ENCODE results near the gene CCNDBP1. TPM values are rescaled to one million over a fixed set of nuclear protein-coding genes. Genes with fewer than 3 reads are reported as not detected.
"Not testable (repeated sequence)": the region's sequence is repeated elsewhere in the genome, so short reads cannot be mapped to it uniquely, and the experiment has no call there.

CCNDBP1 gene
- total RNA-seq, 8 experiments from 2014 or later, result 21.2 to 62.7 (median 33.3) TPM

GRCh38 chr15:43175656-43176309 lies 9.4 kb upstream of the CCNDBP1 start:
- in situ Hi-C loops (cut with MboI; ENCODE audit: low pct_unique_long_range_greater_than_20kb in 2 of 9, low sequenced_read_pairs in 9 of 9, unreplicated experiment in 9 of 9), result loop anchor here in 2 of 9 experiments (25.0 kb wide), 1 partner anchor 112 kb away; no protein-coding TSS in a partner anchor
- 94 to 100% (median 100%) methylated on average over 1 to 15 of the region's 25 CpGs; no CpG with 5 or more reads in 4 of the 10 experiments for WGBS, 10 experiments
- H3K4me3 ChIP-seq; H3K4me1 ChIP-seq (replicated peaks in 1 of 2); H3K27ac ChIP-seq; ATAC-seq (replicated peaks in 6 of 8): not testable (repeated sequence)

GRCh38 chr15:43177147-43177546 lies 8.1 kb upstream of the CCNDBP1 start:
- not testable (repeated sequence) for ATAC-seq (replicated peaks in 6 of 8); H3K4me1 ChIP-seq (replicated peaks in 1 of 2); H3K4me3 ChIP-seq; H3K27ac ChIP-seq
- WGBS, 10 experiments, result 100% methylated on average over 1 of the region's 2 CpGs; no CpG with 5 or more reads in 8 of the 10 experiments
- in situ Hi-C loops (cut with MboI; ENCODE audit: low pct_unique_long_range_greater_than_20kb in 2 of 9, low sequenced_read_pairs in 9 of 9, unreplicated experiment in 9 of 9), result loop anchor here in 2 of 9 experiments (25.0 kb wide), 1 partner anchor 110 kb away; no protein-coding TSS in a partner anchor

GRCh38 chr15:43183270-43183669 lies 1.9 kb upstream of the CCNDBP1 start:
- in situ Hi-C loops (cut with MboI; ENCODE audit: low pct_unique_long_range_greater_than_20kb in 2 of 9, low sequenced_read_pairs in 9 of 9, unreplicated experiment in 9 of 9), result loop anchor here in 2 of 9 experiments (25.0 kb wide), 1 partner anchor 104 kb away; no protein-coding TSS in a partner anchor
- ATAC-seq (replicated peaks in 6 of 8), result no peak
- WGBS, 10 experiments, result 53 to 100% (median 76%) methylated on average over 1 to 3 of the region's 3 CpGs; no CpG with 5 or more reads in 1 of the 10 experiments

GRCh38 chr15:43184407-43185124 lies 637 bp upstream of the CCNDBP1 start:
- in situ Hi-C loops (cut with MboI; ENCODE audit: low pct_unique_long_range_greater_than_20kb in 2 of 9, low sequenced_read_pairs in 9 of 9, unreplicated experiment in 9 of 9), result loop anchor here in 2 of 9 experiments (25.0 kb wide), 1 partner anchor 103 kb away; no protein-coding TSS in a partner anchor
- WGBS, 10 experiments, result 43 to 100% (median 75%) methylated on average over 1 to 8 of the region's 9 CpGs
- ATAC-seq (replicated peaks in 6 of 8), result no peak

More at GRCh38 chr15:43183270-43183669, 1.9 kb upstream of the CCNDBP1 start:
- peaks cover 0 to 10% of the 10 kb centered on the region in 2 donors for H3K4me1 ChIP-seq (replicated peaks in 1 of 2)
- H3K4me3 ChIP-seq, result no peak overlapping the region
- no peak overlapping the region for H3K27ac ChIP-seq

GRCh38 chr15:43186003-43186353 lies 775 bp downstream of the CCNDBP1 start:
- H3K4me3 ChIP-seq, result peak overlapping the region; percentile 46 to 67 (median 58)
- H3K4me1 ChIP-seq (replicated peaks in 1 of 2), result peaks cover 0 to 10% of the 10 kb centered on the region in 2 donors
- in situ Hi-C loops (cut with MboI; ENCODE audit: low pct_unique_long_range_greater_than_20kb in 2 of 9, low sequenced_read_pairs in 9 of 9, unreplicated experiment in 9 of 9), result loop anchor here in 2 of 9 experiments (25.0 kb wide), 1 partner anchor 101 kb away; no protein-coding TSS in a partner anchor
- ATAC-seq (replicated peaks in 6 of 8), result peak in 6 of 8 experiments; percentile 3 to 8 (median 5)
- H3K27ac ChIP-seq, result peak overlapping the region in 1 of 2 donors; percentile 87
- 0 to 41% (median 4%) methylated on average over 1 to 6 of the region's 13 CpGs for WGBS, 10 experiments

More at GRCh38 chr15:43184407-43185124, 637 bp upstream of the CCNDBP1 start:
- Histone ChIP-seq H3K4me1 (replicated peaks in 1 of 2) (peaks cover 0 to 10% of the 10 kb centered on the region in 2 donors), H3K4me3 (peak overlapping the region; percentile 46 to 67 (median 58)), H3K27ac (peak overlapping the region; percentile 3 to 13)

- ATAC-seq (replicated peaks in 6 of 8), result peak in 1 of 8 experiments; percentile 4
- WGBS, 10 experiments, result 13 to 67% (median 50%) methylated on average over 1 to 2 of the region's 2 CpGs; no CpG with 5 or more reads in 4 of the 10 experiments
- Histone ChIP-seq H3K4me1 (replicated peaks in 1 of 2) (peaks cover 0 to 10% of the 10 kb centered on the region in 2 donors), H3K27ac (no peak overlapping the region), H3K4me3 (no peak overlapping the region)
- in situ Hi-C loops (cut with MboI; ENCODE audit: low pct_unique_long_range_greater_than_20kb in 2 of 9, low sequenced_read_pairs in 9 of 9, unreplicated experiment in 9 of 9), result loop anchor here in 2 of 9 experiments (25.0 kb wide), 1 partner anchor 100 kb away; no protein-coding TSS in a partner anchor
Observed at GRCh38 chr15:43187544-43188155, 2.4 kb downstream of the CCNDBP1 start.

- WGBS, 10 experiments, result 55 to 96% (median 75%) methylated on average over 1 to 2 of the region's 2 CpGs; no CpG with 5 or more reads in 2 of the 10 experiments
- Histone ChIP-seq H3K4me1 (replicated peaks in 1 of 2) (peaks cover 0 to 10% of the 10 kb centered on the region in 2 donors), H3K4me3 (no peak overlapping the region), H3K27ac (no peak overlapping the region)
- in situ Hi-C loops (cut with MboI; ENCODE audit: low pct_unique_long_range_greater_than_20kb in 2 of 9, low sequenced_read_pairs in 9 of 9, unreplicated experiment in 9 of 9), result loop anchor here in 2 of 9 experiments (25.0 kb wide), 1 partner anchor 98 kb away; no protein-coding TSS in a partner anchor
- ATAC-seq (replicated peaks in 6 of 8), result no peak
Observed at GRCh38 chr15:43189296-43189695, 4.1 kb downstream of the CCNDBP1 start.

GRCh38 chr15:43190178-43190577 lies 5.0 kb downstream of the CCNDBP1 start:
- no peak for ATAC-seq (replicated peaks in 6 of 8)
- 100% methylated on average over 1 of the region's 1 CpG; no CpG with 5 or more reads in 5 of the 10 experiments for WGBS, 10 experiments
- in situ Hi-C loops (cut with MboI; ENCODE audit: low pct_unique_long_range_greater_than_20kb in 2 of 9, low sequenced_read_pairs in 9 of 9, unreplicated experiment in 9 of 9), result loop anchor here in 2 of 9 experiments (25.0 kb wide), 1 partner anchor 97 kb away; no protein-coding TSS in a partner anchor
- H3K4me1 ChIP-seq (replicated peaks in 1 of 2), result peaks cover 0 to 10% of the 10 kb centered on the region in 2 donors
- H3K4me3 ChIP-seq, result no peak overlapping the region
- H3K27ac ChIP-seq, result no peak overlapping the region

- in situ Hi-C loops (cut with MboI; ENCODE audit: low pct_unique_long_range_greater_than_20kb in 2 of 9, low sequenced_read_pairs in 9 of 9, unreplicated experiment in 9 of 9), result loop anchor here in 2 of 9 experiments (25.0 kb wide), 1 partner anchor 94 kb away; no protein-coding TSS in a partner anchor
- H3K4me3 ChIP-seq, result no peak overlapping the region
- H3K27ac ChIP-seq, result no peak overlapping the region
- 83 to 100% (median 95%) methylated on average over 1 to 2 of the region's 2 CpGs; no CpG with 5 or more reads in 1 of the 10 experiments for WGBS, 10 experiments
- H3K4me1 ChIP-seq (replicated peaks in 1 of 2), result no peaks in the 10 kb centered on the region
- no peak for ATAC-seq (replicated peaks in 6 of 8)
Observed at GRCh38 chr15:43193710-43194109, 8.5 kb downstream of the CCNDBP1 start.

- H3K4me1 ChIP-seq (replicated peaks in 1 of 2), result no peaks in the 10 kb centered on the region
- no peak for ATAC-seq (replicated peaks in 6 of 8)
- H3K4me3 ChIP-seq, result no peak overlapping the region
- H3K27ac ChIP-seq, result no peak overlapping the region
- 45 to 100% (median 74%) methylated on average over 1 to 2 of the region's 2 CpGs; no CpG with 5 or more reads in 2 of the 10 experiments for WGBS, 10 experiments
- in situ Hi-C loops (cut with MboI; ENCODE audit: low pct_unique_long_range_greater_than_20kb in 2 of 9, low sequenced_read_pairs in 9 of 9, unreplicated experiment in 9 of 9), result loop anchor here in 2 of 9 experiments (25.0 kb wide), 1 partner anchor 93 kb away; no protein-coding TSS in a partner anchor
Observed at GRCh38 chr15:43194795-43195194, 9.6 kb downstream of the CCNDBP1 start.

GRCh38 chr15:43196760-43197548 lies 11.8 kb downstream of the CCNDBP1 start:
- Histone ChIP-seq H3K27ac (no peak overlapping the region), H3K4me3 (no peak overlapping the region), H3K4me1 (replicated peaks in 1 of 2) (no peaks in the 10 kb centered on the region)
- no peak for ATAC-seq (replicated peaks in 6 of 8)
- WGBS, 10 experiments, result 58 to 100% (median 89%) methylated on average over 2 to 6 of the region's 10 CpGs; no CpG with 5 or more reads in 3 of the 10 experiments
- in situ Hi-C loops (cut with MboI; ENCODE audit: low pct_unique_long_range_greater_than_20kb in 2 of 9, low sequenced_read_pairs in 9 of 9, unreplicated experiment in 9 of 9), result loop anchor here in 2 of 9 experiments (25.0 kb wide), 1 partner anchor 90 kb away; no protein-coding TSS in a partner anchor

Data from motor neuron (in vitro differentiated cells).